ENCODE data around the gene SRP68.
"Not testable (repeated sequence)": the region's sequence is repeated elsewhere in the genome, so short reads cannot be mapped to it uniquely, and the experiment has no call there.

DNA sequence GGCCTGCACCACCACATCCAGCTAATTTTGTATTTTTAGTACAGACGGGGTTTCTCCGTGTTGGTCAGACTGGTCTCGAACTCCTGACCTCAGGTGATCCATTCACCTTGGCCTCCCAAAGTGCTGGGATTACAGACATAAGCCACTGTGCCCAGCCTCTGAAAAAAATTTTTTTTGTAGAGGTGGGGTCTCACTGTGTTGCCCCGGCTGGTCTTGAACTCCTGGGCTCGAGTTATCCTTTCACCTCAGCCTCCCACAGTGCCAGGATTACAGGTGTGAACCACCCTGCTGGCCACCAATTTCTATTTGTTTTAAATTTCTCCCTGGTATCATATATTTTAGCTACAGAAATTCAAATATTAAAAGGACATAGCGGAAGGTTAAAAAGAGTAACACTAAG lies 14.1 kb downstream of the SRP68 start:
- not testable (repeated sequence) for TF ChIP-seq POLR2A (IDR thresholded peaks at IDR 0.05; ENCODE audit: low read length); GATA1 (IDR thresholded peaks at IDR 0.05; ENCODE audit: low read depth, low read length)

All from erythroblast (primary cell).